H1 (cell line): Measurements from ENCODE around the gene MBNL1. TPM values are rescaled to one million over a fixed set of nuclear protein-coding genes. Genes with fewer than 3 reads are reported as not detected.

Experiments
- CTCF ChIA-PET: fragments of 300-600 bp; sonication (Branson Sonifier 250); formaldehyde crosslinking; loops from one replicate; lab custom pipeline; 2021; ENCODE audit not compliant: partially characterized antibody; lab: Charles Lee
- POLR2A ChIA-PET: fragments of 300-600 bp; sonication (Branson Sonifier 250); formaldehyde crosslinking; loops from one replicate; lab custom pipeline; 2021; ENCODE audit warnings: inconsistent platforms; ENCODE audit not compliant: partially characterized antibody; lab: Charles Lee
- DNase-seq, 2 experiments: peaks; one replicate each; pipeline versions ENCODE4 v3.0.0 to v3.0.0-alpha.2; 2010 to 2022; ENCODE audit warnings: low spot score in 2 of 2, low read depth in 1 of 2, mixed read lengths in 1 of 2
- FAIRE-seq: peaks from 2 replicates; lab custom pipeline; 2011; peaks lifted over from hg19 to GRCh38; lab: Jason Lieb, UNC
- H2AFZ ChIP-seq: 2 replicates; pipeline ENCODE4 v1.8.1; 2012; ENCODE audit warnings: low read length, inconsistent platforms
- H2AK5ac ChIP-seq: 2 replicates; pipeline ENCODE4 v1.6.1; 2013; ENCODE audit warnings: low read depth, low read length
- H2BK120ac ChIP-seq: replicated peaks from 2 replicates; pipeline ENCODE3; 2013; ENCODE audit warnings: low read depth, low read length, inconsistent platforms
- H2BK12ac ChIP-seq: 2 replicates; pipeline ENCODE4 v1.6.1; 2013; ENCODE audit warnings: low read depth, low read length
- H2BK15ac ChIP-seq: 2 replicates; pipeline ENCODE4 v1.6.1; 2013; ENCODE audit warnings: low read length
- H2BK20ac ChIP-seq: 2 replicates; pipeline ENCODE4 v1.6.1; 2013; ENCODE audit warnings: low read length
- H2BK5ac ChIP-seq: 2 replicates; pipeline ENCODE4 v1.6.1; 2013; ENCODE audit warnings: low read depth, low read length
- H3K14ac ChIP-seq: 2 replicates; pipeline ENCODE4 v1.6.1; 2013; ENCODE audit warnings: inconsistent platforms; ENCODE audit not compliant: insufficient read length
- H3K18ac ChIP-seq: 2 replicates; pipeline ENCODE4 v1.6.1; 2013; ENCODE audit warnings: low read length; ENCODE audit errors: extremely low read depth
- H3K23ac ChIP-seq: 2 replicates; pipeline ENCODE4 v1.6.1; 2013; ENCODE audit warnings: inconsistent platforms; ENCODE audit not compliant: insufficient read length
- H3K23me2 ChIP-seq: 2 replicates; pipeline ENCODE4 v1.6.1; 2013; ENCODE audit warnings: low read depth, low read length
- H3K27ac ChIP-seq: 2 replicates; pipeline ENCODE4 v1.6.1; 2011; ENCODE audit warnings: low read depth, low read length, inconsistent platforms
- H3K27me3 ChIP-seq, 4 experiments: replicated peaks in 1 of 4; 1 replicate in 1 of 4; 2 replicates in 3 of 4; pipeline versions ENCODE4 v1.6.1 to v1.8.1; 2011 to 2013; ENCODE audit warnings: low read length in 3 of 4, mild to moderate bottlenecking in 3 of 4, inconsistent platforms in 2 of 4, mixed read lengths in 2 of 4, moderate library complexity in 1 of 4; ENCODE audit not compliant: control insufficient read depth in 3 of 4, insufficient read depth in 3 of 4; ENCODE audit errors: extremely low read depth in 1 of 4
- H3K36me3 ChIP-seq, 4 experiments: 2 replicates each; pipeline versions ENCODE4 v1.6.1 to v1.8.1; 2011 to 2013; ENCODE audit warnings: mild to moderate bottlenecking in 4 of 4, low read length in 3 of 4, moderate library complexity in 2 of 4, control low read depth in 1 of 4, inconsistent platforms in 1 of 4; ENCODE audit not compliant: insufficient read depth in 4 of 4, control insufficient read depth in 2 of 4
- H3K4ac ChIP-seq: replicated peaks from 2 replicates; pipeline ENCODE3; 2013; ENCODE audit warnings: low read length, low read depth, mixed read lengths, inconsistent platforms; ENCODE audit not compliant: insufficient read length
- H3K4me1 ChIP-seq, 4 experiments: replicated peaks in 1 of 4; 1 replicate in 1 of 4; 2 replicates in 3 of 4; pipeline versions ENCODE4 v1.6.1 to v1.8.1; 2011 to 2013; ENCODE audit warnings: low read length in 3 of 4, inconsistent platforms in 2 of 4, mixed read lengths in 1 of 4; ENCODE audit not compliant: insufficient read depth in 4 of 4, control insufficient read depth in 3 of 4
- H3K4me2 ChIP-seq, 2 experiments: 2 replicates each; pipeline versions ENCODE4 v1.6.1 to v1.8.1; 2011 to 2013; ENCODE audit warnings: low read depth in 2 of 2, low read length in 2 of 2, control low read depth in 1 of 2, inconsistent platforms in 1 of 2, mild to moderate bottlenecking in 1 of 2; ENCODE audit not compliant: insufficient read depth in 1 of 2
- H3K4me3 ChIP-seq, 4 experiments: fragments of 200-600, 300-600 bp in 1 of 4; sonication (generic), shearing (Covaris generic), sonication (Bioruptor Twin) in 1 of 4; 2 replicates each; pipeline versions ENCODE4 v1.5.1 to v1.8.1; 2011 to 2016; ENCODE audit warnings: low read length in 4 of 4, low read depth in 3 of 4, control low read depth in 2 of 4, inconsistent platforms in 2 of 4, mild to moderate bottlenecking in 2 of 4, mixed read lengths in 1 of 4, moderate library complexity in 1 of 4; ENCODE audit not compliant: insufficient read depth in 2 of 4; ENCODE audit errors: extremely low read depth in 1 of 4
- H3K56ac ChIP-seq: replicated peaks from 2 replicates; pipeline ENCODE3; 2013; ENCODE audit warnings: low read depth, mild to moderate bottlenecking, mixed read lengths, low read length, inconsistent platforms; ENCODE audit not compliant: insufficient read length
- H3K79me1 ChIP-seq: 2 replicates; pipeline ENCODE4 v1.6.1; 2013; ENCODE audit warnings: low read depth, low read length, control low read depth
- H3K79me2 ChIP-seq, 2 experiments: 2 replicates each; pipeline versions ENCODE4 v1.6.1 to v1.8.1; 2012 to 2013; ENCODE audit warnings: low read length in 2 of 2, mild to moderate bottlenecking in 2 of 2, inconsistent platforms in 1 of 2; ENCODE audit not compliant: insufficient read depth in 2 of 2, control insufficient read depth in 1 of 2
- H3K9ac ChIP-seq, 4 experiments: replicated peaks in 1 of 4; 1 replicate in 1 of 4; 2 replicates in 3 of 4; pipeline versions ENCODE4 v1.6.1 to v1.8.1; 2011 to 2013; ENCODE audit warnings: low read depth in 3 of 4, low read length in 3 of 4, control low read depth in 2 of 4, mild to moderate bottlenecking in 2 of 4, moderate library complexity in 2 of 4, inconsistent platforms in 1 of 4; ENCODE audit errors: extremely low read depth in 1 of 4
- H3K9me3 ChIP-seq, 2 experiments: 2 replicates each; pipeline versions ENCODE4 v1.6.1 to v1.8.1; 2012 to 2013; ENCODE audit warnings: mild to moderate bottlenecking in 2 of 2, moderate library complexity in 2 of 2, control low read depth in 1 of 2, inconsistent platforms in 1 of 2, low read depth in 1 of 2, low read length in 1 of 2, mixed read lengths in 1 of 2; ENCODE audit not compliant: insufficient read depth in 2 of 2
- H4K20me1 ChIP-seq, 2 experiments: replicated peaks in 1 of 2; 2 replicates each; pipeline versions ENCODE3 to v1.8.1; 2011 to 2013; ENCODE audit warnings: inconsistent platforms in 2 of 2, low read length in 2 of 2, mild to moderate bottlenecking in 1 of 2; ENCODE audit not compliant: insufficient read depth in 2 of 2, control insufficient read depth in 1 of 2
- H4K5ac ChIP-seq: 2 replicates; pipeline ENCODE4 v1.6.1; 2013; ENCODE audit warnings: low read length, low read depth, mixed read lengths, inconsistent platforms; ENCODE audit not compliant: insufficient read length
- H4K8ac ChIP-seq: 2 replicates; pipeline ENCODE4 v1.8.0; 2013; ENCODE audit warnings: mild to moderate bottlenecking, moderate library complexity, low read length, inconsistent platforms; ENCODE audit not compliant: insufficient read depth; ENCODE audit errors: extremely low read depth
- H4K91ac ChIP-seq: replicated peaks from 2 replicates; pipeline ENCODE3; 2013; ENCODE audit warnings: low read length, mixed read lengths, inconsistent platforms; ENCODE audit not compliant: insufficient read length
- SP1 ChIP-seq: IDR thresholded peaks from 2 replicates; pipeline ENCODE4 v1.6.1; 2011; ENCODE audit warnings: low read depth, low read length
- WGBS, 2 experiments: shearing (Covaris generic) in 1 of 2; methylation state at CpG; one replicate each; pipeline versions ENCODE4 v1.1.6 to v1.1.7; 2013 to 2015; ENCODE audit warnings: low lambda C conversion rate in 2 of 2, mixed read lengths in 2 of 2, inconsistent platforms in 1 of 2, low coverage in 1 of 2, missing lambda C conversion rate in 1 of 2; ENCODE audit not compliant: insufficient replicate concordance in 2 of 2, insufficient coverage in 1 of 2, insufficient read length in 1 of 2; ENCODE audit errors: extremely low coverage in 1 of 2, missing lambda C conversion rate in 1 of 2; 5-methylcytosine and 5-hydroxymethylcytosine counted together
- polyA plus RNA-seq, 7 experiments: library from polyadenylated mRNA; depleted of rRNA in 3 of 7; stranded (reverse) in 5 of 7; unstranded in 2 of 7; fragments of >200 nt in 5 of 7; fragments of 200-250 nt in 2 of 7; gene quantifications; 1 replicate in 5 of 7; 2 replicates in 1 of 7; 4 replicates in 1 of 7; pipeline versions ENCODE4 v1.2.1 to v1.2.3, GENCODE V29; 2011 to 2013; ENCODE audit warnings: missing spikeins in 2 of 7, mixed read lengths in 2 of 7
- total RNA-seq: library from RNA; stranded (reverse); fragmentation: NEBNext Ultra II Directional; extraction: Animal tissue kit (Norgen Biotek cat#: 25700); gene quantifications from 2 replicates; pipeline ENCODE4 v1.2.1, GENCODE V29; 2021

The MBNL1 gene
- total and polyA plus RNA-seq, 2 of the 8 experiments (the other 6 are each of a cell fraction or from before 2014, with no cell fraction given), result 5.0 to 16.4 TPM

DNA sequence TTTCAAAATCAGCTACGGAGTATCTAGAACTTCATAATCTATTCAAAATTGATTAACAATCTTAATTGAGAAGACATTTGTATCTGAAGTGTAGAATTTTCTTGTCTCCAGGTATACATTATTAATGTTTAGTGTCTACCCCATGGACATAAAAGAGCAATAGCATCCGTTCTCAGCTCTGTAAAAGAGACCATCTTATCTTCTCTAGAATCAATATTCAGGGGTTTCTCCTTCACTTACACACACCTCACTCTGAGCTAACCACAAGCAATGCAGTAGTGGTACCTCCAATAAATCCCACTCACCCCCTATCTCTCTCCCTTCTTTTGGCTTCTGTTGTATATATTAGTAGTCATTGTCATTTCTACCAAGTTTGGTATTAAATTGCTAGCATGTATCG, 16.2 kb downstream of the MBNL1 start:
- no peak for DNase-seq

More for the DNA sequence above, 16.2 kb downstream of the MBNL1 start:
- Histone ChIP-seq H2AFZ (no peak overlapping the region), H3K56ac (no peak overlapping the region), H3K9ac (no peak overlapping the region), H3K4me1 (0 out of 7 replicates have a peak, but pooled peaks cover 0 to 3% (median 2%) of the 10 kb centered on the region in 4 experiments), H3K14ac (no peak overlapping the region), H3K4me2 (no peak overlapping the region), H2BK20ac (no peak overlapping the region), H4K91ac (no peak overlapping the region), H4K20me1 (no peaks in the 10 kb centered on the region), H2BK120ac (no peak overlapping the region), H3K4ac (no peak overlapping the region), H3K23ac (no peak overlapping the region), H3K79me2 (peaks cover 0 to 90% of the 10 kb centered on the region in 2 experiments; a peak in 2 of 4 replicates), H2BK12ac (no peak overlapping the region), H3K27ac (no peak overlapping the region; the same call in 1 of the 2 replicates), H3K9me3 (no peaks in the 10 kb centered on the region), H3K18ac (no peak overlapping the region), H2BK5ac (no peak overlapping the region), H3K4me3 (no peak overlapping the region), H3K36me3 (no peaks in the 10 kb centered on the region), H2BK15ac (no peak overlapping the region), H4K5ac (no peak overlapping the region), H3K27me3 (no peaks in the 10 kb centered on the region), H4K8ac (no peak overlapping the region), H3K79me1 (no peaks in the 10 kb centered on the region), H3K23me2 (no peaks in the 10 kb centered on the region), H2AK5ac (no peak overlapping the region)
- POLR2A ChIA-PET, result no interaction called here
- FAIRE-seq, result no peak
- no peak for TF ChIP-seq SP1
- CTCF ChIA-PET, result interaction anchor here (1.1 kb wide), 1 partner anchor 159 kb away, joined by 3 read pairs; no protein-coding TSS in a partner anchor
- 95% methylated on average over 3 of the region's 3 CpGs; no CpG with 5 or more reads in 1 of the 2 experiments for WGBS, 2 experiments
